SK-N-SH treated with all-trans-retinoic acid at 6 μM for 48 hours (cell line): ENCODE results near the gene IQCN.
A peak's percentile ranks its signal among the peaks of the same experiment; 100 is the strongest.
"Not testable (repeated sequence)": the region's sequence is repeated elsewhere in the genome, so short reads cannot be mapped to it uniquely, and the experiment has no call there.

Source experiments
- ATAC-seq: fragments of 200-7000 bp; cut with Tn5 transposase; 3 replicates; pipeline ENCODE4 v1.9.1; 2020; ENCODE audit warnings: mild to moderate bottlenecking, moderate library complexity
- ARNTL ChIP-seq: fragments of 450-650 bp; formaldehyde crosslinking; IDR thresholded peaks from 2 replicates; pipeline ENCODE4 v1.5.0; 2020; ENCODE audit warnings: low read depth, mild to moderate bottlenecking, moderate library complexity, borderline replicate concordance
- CSDC2 ChIP-seq: fragments of 250-450 bp; sonication (Bioruptor Pico); IDR thresholded peaks from 2 replicates; pipeline ENCODE4 v1.5.0; 2020; ENCODE audit warnings: mild to moderate bottlenecking, moderate library complexity
- GLIS3 ChIP-seq: fragments of 250-450 bp; sonication (Bioruptor Pico); IDR thresholded peaks from 2 replicates; pipeline ENCODE4 v1.5.0; 2020; ENCODE audit warnings: mild to moderate bottlenecking, moderate library complexity
- OSR1 ChIP-seq: fragments of 250-450 bp; sonication (Bioruptor Pico); IDR thresholded peaks from 2 replicates; pipeline ENCODE4 v1.8.0; 2022; ENCODE audit warnings: moderate library complexity, mild to moderate bottlenecking, inconsistent platforms
- PPARA ChIP-seq: fragments of 250-450 bp; sonication (Bioruptor Pico); IDR thresholded peaks from 2 replicates; pipeline ENCODE4 v1.5.0; 2020; ENCODE audit warnings: mild to moderate bottlenecking, borderline replicate concordance
- SNAI2 ChIP-seq: fragments of 250-450 bp; sonication (Bioruptor Pico); IDR thresholded peaks from 2 replicates; pipeline ENCODE4 v1.5.0; 2020; ENCODE audit warnings: mild to moderate bottlenecking, moderate library complexity
- TCF4 ChIP-seq: fragments of 250-450 bp; sonication (Bioruptor Pico); IDR thresholded peaks from 2 replicates; pipeline ENCODE4 v1.8.0; 2021; ENCODE audit warnings: mild to moderate bottlenecking, moderate library complexity, borderline replicate concordance
- TOX ChIP-seq: fragments of 250-450 bp; sonication (Bioruptor Pico); IDR thresholded peaks from 2 replicates; pipeline ENCODE4 v1.8.0; 2021; ENCODE audit warnings: mild to moderate bottlenecking, moderate library complexity, borderline replicate concordance
- TSHZ2 ChIP-seq: fragments of 250-450 bp; sonication (Bioruptor Pico); IDR thresholded peaks from 2 replicates; pipeline ENCODE4 v1.5.0; 2020; ENCODE audit warnings: mild to moderate bottlenecking, moderate library complexity
- ZC3H10 ChIP-seq: fragments of 250-450 bp; sonication (Bioruptor Pico); IDR thresholded peaks from 2 replicates; pipeline ENCODE4 v1.5.1; 2021; ENCODE audit warnings: mild to moderate bottlenecking, moderate library complexity
- ZFP3 ChIP-seq: fragments of 250-450 bp; sonication (Bioruptor Pico); IDR thresholded peaks from 2 replicates; pipeline ENCODE4 v1.5.0; 2020; ENCODE audit warnings: mild to moderate bottlenecking, moderate library complexity
- ZFP30 ChIP-seq: fragments of 450-650 bp; formaldehyde crosslinking; IDR thresholded peaks from 2 replicates; pipeline ENCODE4 v1.5.0; 2022; ENCODE audit warnings: mild to moderate bottlenecking, moderate library complexity
- ZNF70 ChIP-seq: fragments of 450-650 bp; formaldehyde crosslinking; IDR thresholded peaks from 2 replicates; pipeline ENCODE4 v1.5.0; 2020; ENCODE audit warnings: mild to moderate bottlenecking, moderate library complexity
- ZNF8 ChIP-seq: fragments of 450-650 bp; formaldehyde crosslinking; IDR thresholded peaks from 2 replicates; pipeline ENCODE4 v1.5.0; 2020; ENCODE audit warnings: mild to moderate bottlenecking, moderate library complexity
- TF ChIP-seq, protein P1 (sequence below): fragments of 250-450 bp; sonication (Bioruptor Pico); IDR thresholded peaks from 2 replicates; pipeline ENCODE4 v1.8.0; 2021; ENCODE audit warnings: low read depth, mild to moderate bottlenecking, moderate library complexity, borderline replicate concordance
- TF ChIP-seq, protein P2 (sequence below): fragments of 250-450 bp; sonication (Bioruptor Pico); IDR thresholded peaks from 2 replicates; pipeline ENCODE4 v1.5.1; 2020; ENCODE audit warnings: low read depth, mild to moderate bottlenecking, moderate library complexity
- TF ChIP-seq, protein P3 (sequence below): fragments of 250-450 bp; sonication (Bioruptor Pico); IDR thresholded peaks from 2 replicates; pipeline ENCODE4 v1.8.0; 2020; ENCODE audit warnings: mild to moderate bottlenecking, moderate library complexity, borderline replicate concordance

IQCN gene

GRCh38 chr19:18218600-18218999 lies 55.7 kb downstream of the IQCN start:
- peak; percentile 99 for TF ChIP-seq ZFP3
- TF ChIP-seq ZFP30 (CRISPR knock-in tag): no peak
- no peak for TF ChIP-seq ZC3H10 (CRISPR knock-in tag)
- TF ChIP-seq, all 23 proteins: peak for 1
- ATAC-seq: no peak

DNA sequence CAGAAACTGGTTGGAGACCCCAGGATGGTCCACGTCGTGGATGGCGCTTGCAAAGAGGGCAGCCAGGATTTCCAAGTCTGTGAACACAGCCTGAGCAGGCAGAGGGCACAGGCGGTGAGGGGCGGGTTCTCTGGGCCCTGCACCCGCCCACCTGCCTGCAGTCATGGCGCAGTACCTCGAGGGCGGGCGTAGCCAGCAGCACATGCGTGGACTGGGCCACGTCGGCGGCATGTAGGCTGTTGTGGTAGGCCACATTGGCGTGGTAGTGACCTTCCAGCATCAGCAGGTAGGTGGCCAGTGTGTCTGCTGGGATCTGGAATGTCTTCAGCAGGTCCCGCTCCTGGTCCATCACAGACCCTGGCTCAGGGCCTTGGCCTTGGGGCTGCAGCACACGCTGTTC lies 56.1 kb downstream of the IQCN start:
- no peak for ATAC-seq
- TF ChIP-seq, protein P1, sequence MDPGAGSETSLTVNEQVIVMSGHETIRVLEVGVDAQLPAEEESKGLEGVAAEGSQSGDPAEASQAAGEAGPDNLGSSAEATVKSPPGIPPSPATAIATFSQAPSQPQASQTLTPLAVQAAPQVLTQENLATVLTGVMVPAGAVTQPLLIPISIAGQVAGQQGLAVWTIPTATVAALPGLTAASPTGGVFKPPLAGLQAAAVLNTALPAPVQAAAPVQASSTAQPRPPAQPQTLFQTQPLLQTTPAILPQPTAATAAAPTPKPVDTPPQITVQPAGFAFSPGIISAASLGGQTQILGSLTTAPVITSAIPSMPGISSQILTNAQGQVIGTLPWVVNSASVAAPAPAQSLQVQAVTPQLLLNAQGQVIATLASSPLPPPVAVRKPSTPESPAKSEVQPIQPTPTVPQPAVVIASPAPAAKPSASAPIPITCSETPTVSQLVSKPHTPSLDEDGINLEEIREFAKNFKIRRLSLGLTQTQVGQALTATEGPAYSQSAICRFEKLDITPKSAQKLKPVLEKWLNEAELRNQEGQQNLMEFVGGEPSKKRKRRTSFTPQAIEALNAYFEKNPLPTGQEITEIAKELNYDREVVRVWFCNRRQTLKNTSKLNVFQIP (CRISPR knock-in tag): no peak
- TF ChIP-seq ZNF8 (CRISPR knock-in tag): no peak

- TF ChIP-seq, protein P2, sequence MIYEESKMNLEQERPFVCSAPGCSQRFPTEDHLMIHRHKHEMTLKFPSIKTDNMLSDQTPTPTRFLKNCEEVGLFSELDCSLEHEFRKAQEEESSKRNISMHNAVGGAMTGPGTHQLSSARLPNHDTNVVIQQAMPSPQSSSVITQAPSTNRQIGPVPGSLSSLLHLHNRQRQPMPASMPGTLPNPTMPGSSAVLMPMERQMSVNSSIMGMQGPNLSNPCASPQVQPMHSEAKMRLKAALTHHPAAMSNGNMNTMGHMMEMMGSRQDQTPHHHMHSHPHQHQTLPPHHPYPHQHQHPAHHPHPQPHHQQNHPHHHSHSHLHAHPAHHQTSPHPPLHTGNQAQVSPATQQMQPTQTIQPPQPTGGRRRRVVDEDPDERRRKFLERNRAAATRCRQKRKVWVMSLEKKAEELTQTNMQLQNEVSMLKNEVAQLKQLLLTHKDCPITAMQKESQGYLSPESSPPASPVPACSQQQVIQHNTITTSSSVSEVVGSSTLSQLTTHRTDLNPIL (CRISPR knock-in tag): no peak
- peak; percentile 97 for TF ChIP-seq ZFP3
- ATAC-seq: no peak
Observed at GRCh38 chr19:18216789-18217188, 57.5 kb downstream of the IQCN start.

- peak; percentile 56 for ATAC-seq
- TF ChIP-seq CSDC2 (CRISPR knock-in tag): no peak
- no peak for TF ChIP-seq ZNF70 (CRISPR knock-in tag)
- TF ChIP-seq TOX: no peak
- no peak for TF ChIP-seq SNAI2 (CRISPR knock-in tag)
- no peak for TF ChIP-seq TCF4
- TF ChIP-seq ZNF8 (CRISPR knock-in tag): no peak
- TF ChIP-seq TSHZ2 (CRISPR knock-in tag): no peak
- TF ChIP-seq ZFP30 (CRISPR knock-in tag): no peak
- TF ChIP-seq, protein P3, sequence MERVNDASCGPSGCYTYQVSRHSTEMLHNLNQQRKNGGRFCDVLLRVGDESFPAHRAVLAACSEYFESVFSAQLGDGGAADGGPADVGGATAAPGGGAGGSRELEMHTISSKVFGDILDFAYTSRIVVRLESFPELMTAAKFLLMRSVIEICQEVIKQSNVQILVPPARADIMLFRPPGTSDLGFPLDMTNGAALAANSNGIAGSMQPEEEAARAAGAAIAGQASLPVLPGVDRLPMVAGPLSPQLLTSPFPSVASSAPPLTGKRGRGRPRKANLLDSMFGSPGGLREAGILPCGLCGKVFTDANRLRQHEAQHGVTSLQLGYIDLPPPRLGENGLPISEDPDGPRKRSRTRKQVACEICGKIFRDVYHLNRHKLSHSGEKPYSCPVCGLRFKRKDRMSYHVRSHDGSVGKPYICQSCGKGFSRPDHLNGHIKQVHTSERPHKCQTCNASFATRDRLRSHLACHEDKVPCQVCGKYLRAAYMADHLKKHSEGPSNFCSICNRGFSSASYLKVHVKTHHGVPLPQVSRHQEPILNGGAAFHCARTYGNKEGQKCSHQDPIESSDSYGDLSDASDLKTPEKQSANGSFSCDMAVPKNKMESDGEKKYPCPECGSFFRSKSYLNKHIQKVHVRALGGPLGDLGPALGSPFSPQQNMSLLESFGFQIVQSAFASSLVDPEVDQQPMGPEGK (CRISPR knock-in tag): no peak
- no peak for TF ChIP-seq PPARA
- no peak for TF ChIP-seq OSR1 (CRISPR knock-in tag)
Observed at GRCh38 chr19:18214779-18215433, 59.3 kb downstream of the IQCN start.

DNA sequence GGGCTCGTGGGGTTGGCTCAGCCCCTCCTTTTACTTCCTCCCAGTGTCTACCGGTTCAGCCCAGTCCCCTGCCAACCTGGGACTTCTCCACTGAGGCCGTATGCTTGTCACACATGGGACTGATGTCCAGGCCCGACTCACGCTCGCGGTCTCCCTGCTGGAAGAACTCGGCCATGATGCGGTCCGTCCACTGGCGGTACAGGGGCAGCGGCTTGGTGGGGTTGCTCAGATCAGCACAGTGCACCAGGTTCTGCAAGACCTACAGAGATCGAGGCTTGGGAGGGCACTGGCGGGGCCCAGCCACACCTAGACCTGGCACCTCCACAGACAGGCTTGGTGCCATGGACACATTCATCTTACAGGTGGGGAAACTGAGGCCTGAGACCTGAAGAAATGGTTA lies 62.6 kb downstream of the IQCN start:
- TF ChIP-seq GLIS3 (CRISPR knock-in tag) (no peak), ZNF70 (CRISPR knock-in tag) (no peak), PPARA (no peak), ARNTL (CRISPR knock-in tag) (no peak), TOX (no peak)
- TF ChIP-seq, protein P2 (CRISPR knock-in tag): no peak
- TF ChIP-seq, all 23 proteins: peak for 0
- no peak for ATAC-seq

DNA sequence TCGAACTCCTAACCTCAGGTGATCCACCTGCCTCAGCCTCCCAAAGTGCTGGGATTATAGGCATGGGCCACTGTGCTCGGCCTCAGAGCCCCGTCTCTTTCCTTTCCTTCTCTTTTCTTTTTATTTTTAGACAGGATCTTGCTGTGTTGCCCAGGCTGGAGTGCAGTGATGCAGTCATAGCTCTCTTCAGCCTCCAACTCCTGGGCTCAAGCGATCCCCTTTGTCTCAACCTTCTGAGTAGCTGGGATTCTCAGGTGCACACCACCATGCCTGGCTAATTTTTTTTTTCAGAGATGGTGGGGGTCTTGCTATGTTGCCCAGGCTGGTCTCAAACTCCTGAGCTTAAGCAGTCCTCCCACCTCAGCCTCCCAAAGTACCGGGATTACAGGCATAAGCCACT lies 64.3 kb downstream of the IQCN start:
- not testable (repeated sequence) for ATAC-seq
